Nephron progenitor cell (in vitro differentiated cells): Measurements from ENCODE around the gene HNRNPAB.

ENCODE experiments used
- DNase-seq: peaks from one replicate; pipeline ENCODE4 v3.0.0; 2021
- H3K27ac Mint-ChIP-seq: 2 replicates; pipeline ENCODE4 v1.8.0; 2021; ENCODE audit warnings: mild to moderate bottlenecking, moderate library complexity, mixed read lengths
- H3K27me3 Mint-ChIP-seq: 2 replicates; pipeline ENCODE4 v1.8.0; 2021; ENCODE audit warnings: mild to moderate bottlenecking, low read depth, mixed read lengths; ENCODE audit not compliant: poor library complexity
- H3K36me3 Mint-ChIP-seq: 2 replicates; pipeline ENCODE4 v1.8.0; 2021; ENCODE audit warnings: low read depth, mixed read lengths
- H3K4me1 Mint-ChIP-seq: 2 replicates; pipeline ENCODE4 v1.8.0; 2021; ENCODE audit warnings: mixed read lengths
- H3K4me3 Mint-ChIP-seq: 2 replicates; pipeline ENCODE4 v1.8.0; 2021; ENCODE audit warnings: mild to moderate bottlenecking, moderate library complexity, mixed read lengths
- H3K9me3 Mint-ChIP-seq: 2 replicates; pipeline ENCODE4 v1.8.0; 2021; ENCODE audit warnings: mild to moderate bottlenecking, moderate library complexity, mixed read lengths
- CTCF ChIP-seq: fragments of 200-600 bp; sonication (generic); IDR thresholded peaks from 2 replicates; pipeline ENCODE4 v1.5.0; 2021; ENCODE audit warnings: antibody characterized with exemption

The HNRNPAB gene

GRCh38 chr5:178207917-178208280 lies 3.6 kb downstream of the HNRNPAB start:
- peak overlapping the region; percentile 61 for H3K4me3 Mint-ChIP-seq
- H3K36me3 Mint-ChIP-seq: peaks cover 67% of the 10 kb centered on the region

GRCh38 chr5:178208540-178209227 lies 4.4 kb downstream of the HNRNPAB start:
- H3K36me3 Mint-ChIP-seq: peaks cover 71% of the 10 kb centered on the region
- H3K4me3 Mint-ChIP-seq: no peak overlapping the region
- peak overlapping the region; percentile 51 for H3K27ac Mint-ChIP-seq
- no peak for DNase-seq
- H3K27me3 Mint-ChIP-seq: peaks cover 3% of the 10 kb centered on the region
- H3K4me1 Mint-ChIP-seq: peaks cover 30% of the 10 kb centered on the region
- H3K9me3 Mint-ChIP-seq: no peaks in the 10 kb centered on the region
- TF ChIP-seq CTCF: peak; percentile 17

More at GRCh38 chr5:178207917-178208280, 3.6 kb downstream of the HNRNPAB start:
- TF ChIP-seq CTCF: no peak
- DNase-seq: no peak
- Mint-ChIP-seq H3K27ac (peak overlapping the region; percentile 94), H3K4me1 (peaks cover 30% of the 10 kb centered on the region), H3K9me3 (no peaks in the 10 kb centered on the region), H3K27me3 (peaks cover 3% of the 10 kb centered on the region)

- Mint-ChIP-seq H3K9me3 (no peaks in the 10 kb centered on the region), H3K4me3 (no peak overlapping the region), H3K27ac (peak overlapping the region; percentile 85), H3K4me1 (peaks cover 30% of the 10 kb centered on the region), H3K36me3 (peaks cover 76% of the 10 kb centered on the region), H3K27me3 (peaks cover 6% of the 10 kb centered on the region)
- TF ChIP-seq CTCF: no peak
- no peak for DNase-seq
Measured at GRCh38 chr5:178209334-178210072, 5.2 kb downstream of the HNRNPAB start.

GRCh38 chr5:178210073-178210535 lies 5.8 kb downstream of the HNRNPAB start:
- Mint-ChIP-seq H3K4me1 (peaks cover 30% of the 10 kb centered on the region), H3K27ac (peak overlapping the region; percentile 85), H3K27me3 (peaks cover 6% of the 10 kb centered on the region), H3K4me3 (no peak overlapping the region), H3K36me3 (peaks cover 76% of the 10 kb centered on the region), H3K9me3 (no peaks in the 10 kb centered on the region)
- TF ChIP-seq CTCF: no peak
- no peak for DNase-seq

GRCh38 chr5:178210686-178211085 lies 6.4 kb downstream of the HNRNPAB start:
- H3K36me3 Mint-ChIP-seq: peaks cover 72% of the 10 kb centered on the region
- no peak for DNase-seq
- H3K4me3 Mint-ChIP-seq: no peak overlapping the region
- no peak for TF ChIP-seq CTCF
- no peak overlapping the region for H3K27ac Mint-ChIP-seq
- no peaks in the 10 kb centered on the region for H3K9me3 Mint-ChIP-seq
- H3K4me1 Mint-ChIP-seq: peaks cover 26% of the 10 kb centered on the region
- H3K27me3 Mint-ChIP-seq: peaks cover 6% of the 10 kb centered on the region
